Keratinocyte (primary cell): ENCODE measurements around the gene JAKMIP2. TPM values are rescaled to one million over a fixed set of nuclear protein-coding genes. Genes with fewer than 3 reads are reported as not detected.

Source experiments
- DNase-seq: peaks from one replicate; pipeline ENCODE4 v3.0.0-alpha.2; 2011; ENCODE audit warnings: low read depth, missing footprints, low spot score
- FAIRE-seq: peaks from 2 replicates; lab custom pipeline; 2011; peaks lifted over from hg19 to GRCh38; lab: Jason Lieb, UNC
- H2AFZ ChIP-seq: 2 replicates; pipeline ENCODE4 v1.6.0; 2012; ENCODE audit warnings: low read length, control low read depth, inconsistent platforms; ENCODE audit not compliant: control insufficient read depth
- H3K27ac ChIP-seq: 2 replicates; pipeline ENCODE4 v1.5.1; 2011; ENCODE audit warnings: low read length; ENCODE audit not compliant: control insufficient read depth, insufficient read depth
- H3K27me3 ChIP-seq: 3 replicates; pipeline ENCODE4 v1.6.0; 2011; ENCODE audit warnings: low read length; ENCODE audit not compliant: control insufficient read depth, insufficient read depth; ENCODE audit errors: extremely low read depth
- H3K36me3 ChIP-seq, 2 experiments: 2 replicates in 1 of 2; 3 replicates in 1 of 2; pipeline ENCODE4 v1.5.1; 2011; ENCODE audit warnings: low read length in 2 of 2, mild to moderate bottlenecking in 1 of 2; ENCODE audit not compliant: control insufficient read depth in 2 of 2, insufficient read depth in 2 of 2; ENCODE audit errors: extremely low read depth in 1 of 2
- H3K4me1 ChIP-seq: 3 replicates; pipeline ENCODE4 v1.5.1; 2011; ENCODE audit warnings: low read length; ENCODE audit not compliant: control insufficient read depth, insufficient read depth; ENCODE audit errors: extremely low read depth
- H3K4me2 ChIP-seq: 3 replicates; pipeline ENCODE4 v1.6.0; 2011; ENCODE audit warnings: low read depth, low read length; ENCODE audit not compliant: control insufficient read depth, insufficient read depth; ENCODE audit errors: extremely low read depth
- H3K4me3 ChIP-seq, 3 experiments: fragments of 200-600 bp in 1 of 3; sonication (generic) in 1 of 3; 2 replicates in 2 of 3; 3 replicates in 1 of 3; pipeline ENCODE4 v1.5.1; 2011 to 2016; ENCODE audit warnings: low read length in 3 of 3, mild to moderate bottlenecking in 3 of 3, control low read depth in 2 of 3, inconsistent platforms in 1 of 3, low read depth in 1 of 3, mixed read lengths in 1 of 3, mixed run types in 1 of 3, moderate library complexity in 1 of 3; ENCODE audit not compliant: control insufficient read depth in 2 of 3, insufficient read depth in 2 of 3; ENCODE audit errors: extremely low read depth in 1 of 3
- H3K79me2 ChIP-seq: 2 replicates; pipeline ENCODE4 v1.6.0; 2012; ENCODE audit warnings: low read length; ENCODE audit not compliant: control insufficient read depth, insufficient read depth
- H3K9ac ChIP-seq: 3 replicates; pipeline ENCODE4 v1.6.0; 2011; ENCODE audit warnings: low read length; ENCODE audit not compliant: control insufficient read depth, insufficient read depth; ENCODE audit errors: extremely low read depth
- H3K9me1 ChIP-seq: 3 replicates; pipeline ENCODE4 v1.6.0; 2011; ENCODE audit warnings: low read length; ENCODE audit not compliant: control insufficient read depth, insufficient read depth; ENCODE audit errors: extremely low read depth
- H3K9me3 ChIP-seq: 2 replicates; pipeline ENCODE4 v1.5.1; 2012; ENCODE audit warnings: low read depth, low read length; ENCODE audit not compliant: control insufficient read depth
- H4K20me1 ChIP-seq: 3 replicates; pipeline ENCODE4 v1.6.0; 2011; ENCODE audit warnings: low read length; ENCODE audit not compliant: control insufficient read depth, insufficient read depth; ENCODE audit errors: extremely low read depth
- EZH2 ChIP-seq: IDR thresholded peaks from one replicate; pipeline ENCODE4 v1.6.1; 2012; ENCODE audit warnings: inconsistent platforms, mild to moderate bottlenecking, low read length, moderate library complexity
- dilution Hi-C: fragments of 300-500 bp; cut with MboI; formaldehyde crosslinking; loops from one replicate; pipeline ENCODE4 v1.7.0; 2020; ENCODE audit warnings: low sequenced_read_pairs; ENCODE audit not compliant: extremely low pct_ligation_motif_present
- polyA plus RNA-seq, 5 experiments: library from polyadenylated mRNA; depleted of rRNA in 3 of 5; stranded (reverse) in 3 of 5; stranded (forward) in 1 of 5; unstranded in 1 of 5; fragments of >200 nt; gene quantifications; 1 replicate in 1 of 5; 2 replicates in 3 of 5; 3 replicates in 1 of 5; pipeline versions ENCODE4 v1.2.1 to v1.2.3, GENCODE V29; 2011 to 2012; ENCODE audit warnings: missing spikeins in 2 of 5, low read depth in 1 of 5, low replicate concordance in 1 of 5
- TF ChIP-seq, protein P1 (sequence below), 3 experiments: IDR thresholded peaks in 1 of 3; conservative IDR thresholded peaks in 1 of 3; optimal IDR thresholded peaks in 1 of 3; 2 replicates in 2 of 3; 3 replicates in 1 of 3; pipeline versions ENCODE3 to v1.5.1; 2011; ENCODE audit warnings: low read length in 3 of 3, mild to moderate bottlenecking in 3 of 3, moderate library complexity in 2 of 3, control low read depth in 1 of 3, inconsistent platforms in 1 of 3; ENCODE audit not compliant: insufficient read depth in 2 of 3; ENCODE audit errors: extremely low read depth in 1 of 3

The JAKMIP2 gene
- polyA plus RNA-seq, 1 donor (not counting 4 experiments of a cell fraction or from before 2014, with no cell fraction given) = not detected

GRCh38 chr5:147809830-147810666 lies 27.5 kb upstream of the JAKMIP2 start:
- dilution Hi-C loops = no loop called here

DNA sequence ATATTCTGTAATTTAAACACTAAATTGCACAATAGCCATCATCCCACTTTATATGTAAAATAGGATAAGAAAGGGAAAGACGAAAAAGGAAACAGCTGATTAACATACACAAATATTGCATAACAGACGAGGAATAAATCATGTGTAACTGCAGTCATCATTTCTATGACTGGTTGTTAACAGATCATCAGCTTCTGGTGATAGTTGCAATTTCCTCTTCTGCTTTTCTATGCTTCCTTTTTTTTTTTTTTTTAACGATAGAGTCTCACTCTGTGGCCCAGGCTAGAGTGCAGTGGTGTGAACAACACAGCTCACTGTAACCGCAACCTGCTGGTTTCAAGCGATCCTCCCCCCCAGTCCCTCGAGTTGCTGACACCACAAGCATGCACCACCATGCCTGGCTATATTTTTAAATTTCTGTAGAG lies 22.5 kb upstream of the JAKMIP2 start:
- no peak for TF ChIP-seq EZH2
- TF ChIP-seq, protein P1, sequence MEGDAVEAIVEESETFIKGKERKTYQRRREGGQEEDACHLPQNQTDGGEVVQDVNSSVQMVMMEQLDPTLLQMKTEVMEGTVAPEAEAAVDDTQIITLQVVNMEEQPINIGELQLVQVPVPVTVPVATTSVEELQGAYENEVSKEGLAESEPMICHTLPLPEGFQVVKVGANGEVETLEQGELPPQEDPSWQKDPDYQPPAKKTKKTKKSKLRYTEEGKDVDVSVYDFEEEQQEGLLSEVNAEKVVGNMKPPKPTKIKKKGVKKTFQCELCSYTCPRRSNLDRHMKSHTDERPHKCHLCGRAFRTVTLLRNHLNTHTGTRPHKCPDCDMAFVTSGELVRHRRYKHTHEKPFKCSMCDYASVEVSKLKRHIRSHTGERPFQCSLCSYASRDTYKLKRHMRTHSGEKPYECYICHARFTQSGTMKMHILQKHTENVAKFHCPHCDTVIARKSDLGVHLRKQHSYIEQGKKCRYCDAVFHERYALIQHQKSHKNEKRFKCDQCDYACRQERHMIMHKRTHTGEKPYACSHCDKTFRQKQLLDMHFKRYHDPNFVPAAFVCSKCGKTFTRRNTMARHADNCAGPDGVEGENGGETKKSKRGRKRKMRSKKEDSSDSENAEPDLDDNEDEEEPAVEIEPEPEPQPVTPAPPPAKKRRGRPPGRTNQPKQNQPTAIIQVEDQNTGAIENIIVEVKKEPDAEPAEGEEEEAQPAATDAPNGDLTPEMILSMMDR (optimal IDR thresholded peaks at IDR 0.05 in 1 of 3, IDR thresholded peaks at IDR 0.05 in 1 of 3, conservative IDR thresholded peaks at IDR 0.05 in 1 of 3; ENCODE audit: extremely low read depth in 1 of 3, insufficient read depth in 2 of 3, low read length in 3 of 3) = no peak
- dilution Hi-C loops = no loop called here

More at GRCh38 chr5:147809830-147810666, 27.5 kb upstream of the JAKMIP2 start:
- no peak overlapping the region for H3K4me2 ChIP-seq
- no peaks in the 10 kb centered on the region for H3K27me3 ChIP-seq
- no peak overlapping the region for H2AFZ ChIP-seq
- no peaks in the 10 kb centered on the region for H3K9me3 ChIP-seq
- H3K9ac ChIP-seq = no peak overlapping the region
- no peak for TF ChIP-seq EZH2
- TF ChIP-seq, protein P1 (optimal IDR thresholded peaks at IDR 0.05 in 1 of 3, IDR thresholded peaks at IDR 0.05 in 1 of 3, conservative IDR thresholded peaks at IDR 0.05 in 1 of 3; ENCODE audit: extremely low read depth in 1 of 3, insufficient read depth in 2 of 3, low read length in 3 of 3) = no peak
- no peak overlapping the region for H3K27ac ChIP-seq
- no peaks in the 10 kb centered on the region for H4K20me1 ChIP-seq
- no peaks in the 10 kb centered on the region for H3K4me1 ChIP-seq
- no peaks in the 10 kb centered on the region for H3K36me3 ChIP-seq
- no peak for FAIRE-seq
- no peaks in the 10 kb centered on the region for H3K9me1 ChIP-seq
- no peak overlapping the region for H3K4me3 ChIP-seq
- DNase-seq = no peak
- H3K79me2 ChIP-seq = no peaks in the 10 kb centered on the region

More for the DNA sequence above, 22.5 kb upstream of the JAKMIP2 start:
- DNase-seq = no peak
- no peak for FAIRE-seq
- Histone ChIP-seq H3K9me1 (no peaks in the 10 kb centered on the region), H2AFZ (no peak overlapping the region), H3K27me3 (no peaks in the 10 kb centered on the region), H3K4me3 (no peak overlapping the region), H3K36me3 (no peaks in the 10 kb centered on the region), H3K9ac (no peak overlapping the region), H3K4me2 (no peak overlapping the region), H3K27ac (no peak overlapping the region), H3K9me3 (no peaks in the 10 kb centered on the region), H3K4me1 (no peaks in the 10 kb centered on the region), H4K20me1 (no peaks in the 10 kb centered on the region), H3K79me2 (no peaks in the 10 kb centered on the region)
